Right ventricle myocardium superior (tissue), 1 donor: ENCODE results near the gene FAM171A1. TPM values are rescaled to one million over a fixed set of nuclear protein-coding genes. Genes with fewer than 3 reads are reported as not detected.
A peak's percentile ranks its signal among the peaks of the same experiment; 100 is the strongest.
"Not testable (repeated sequence)": the region's sequence is repeated elsewhere in the genome, so short reads cannot be mapped to it uniquely, and the experiment has no call there.

Experiments
- ATAC-seq: fragments of 200-7000 bp; cut with Tn5 transposase; one replicate; pipeline ENCODE4 v1.9.1; 2020; ENCODE audit warnings: mild to moderate bottlenecking; ENCODE audit not compliant: poor library complexity
- DNase-seq: peaks from one replicate; pipeline ENCODE4 v3.0.0-alpha.2; 2020
- intact Hi-C: fragments of 100-400 bp; cut with DNase I; formaldehyde crosslinking; loops from one replicate; pipeline ENCODE4 v1.11.2; 2022
- total RNA-seq: library from RNA; stranded (reverse); fragmentation: NEBNext Ultra II Directional; extraction: Animal tissue kit (Norgen Biotek cat#: 25700); gene quantifications from one replicate; pipeline ENCODE4 v1.2.1, GENCODE V29; 2021
- donor health status: DM: no; HTN: yes; CAD: no; lungs with severe emphysema.

FAM171A1 gene
- total RNA-seq, 1 donor from 2014 or later: 10.3 TPM

DNA sequence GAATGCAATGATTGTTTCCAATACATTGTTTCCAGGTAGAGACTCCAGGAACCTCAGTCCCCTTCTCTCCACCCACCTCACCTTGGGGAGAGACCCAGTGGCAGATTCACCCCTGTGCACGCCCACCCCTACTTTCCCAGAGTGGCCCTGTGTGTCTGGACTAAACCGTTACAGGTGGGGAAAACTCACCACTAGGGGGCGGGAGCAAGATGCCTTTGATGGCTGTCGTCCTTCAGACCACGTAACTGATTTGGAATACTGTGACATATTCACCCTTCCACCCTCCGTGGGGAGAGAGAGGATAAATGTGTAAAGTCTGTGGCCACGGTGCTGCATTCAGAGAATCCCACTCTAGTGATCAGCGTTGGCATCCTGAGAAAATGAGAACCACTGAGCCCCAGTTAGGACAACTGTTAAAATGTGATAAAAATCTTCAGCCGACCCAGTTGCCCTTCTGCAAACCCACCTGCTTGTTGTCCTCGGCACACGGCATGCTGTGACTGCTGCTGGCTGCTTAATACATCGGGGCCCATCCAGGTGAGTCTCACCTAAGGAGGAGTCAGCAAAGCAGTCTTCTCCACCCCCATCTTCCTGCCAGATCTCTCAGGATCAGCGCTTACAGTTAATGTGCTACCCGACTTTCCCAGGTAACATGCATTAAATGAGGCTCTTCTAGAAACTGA lies 161.1 kb downstream of the FAM171A1 start:
- intact Hi-C loops: loop anchor here (5.0 kb wide), 1 partner anchor 162 kb away; the partner anchor contains the start of gene FAM171A1
- peak; percentile 79 for DNase-seq
- peak; percentile 95 for ATAC-seq

DNA sequence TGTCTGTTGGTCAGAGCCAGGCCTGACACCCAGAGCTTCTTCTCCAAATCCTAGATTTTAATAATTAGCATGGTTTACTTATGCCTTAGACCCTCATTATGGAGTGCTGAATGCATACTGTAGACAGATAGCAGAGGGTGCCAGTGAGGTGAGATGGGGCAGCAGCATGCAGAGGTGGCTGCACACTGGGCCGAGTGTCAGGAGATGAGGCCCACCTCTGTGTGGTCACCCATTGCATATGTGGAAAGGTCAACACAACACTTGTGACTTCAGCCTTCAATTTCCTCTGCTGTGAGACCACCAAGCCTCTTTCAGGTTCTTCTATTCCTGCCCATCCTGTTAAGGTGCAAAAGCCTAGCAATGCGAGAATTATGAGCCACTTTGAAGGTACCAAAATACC lies 162.9 kb downstream of the FAM171A1 start:
- no peak for DNase-seq
- no peak for ATAC-seq
- intact Hi-C loops: no loop called here

DNA sequence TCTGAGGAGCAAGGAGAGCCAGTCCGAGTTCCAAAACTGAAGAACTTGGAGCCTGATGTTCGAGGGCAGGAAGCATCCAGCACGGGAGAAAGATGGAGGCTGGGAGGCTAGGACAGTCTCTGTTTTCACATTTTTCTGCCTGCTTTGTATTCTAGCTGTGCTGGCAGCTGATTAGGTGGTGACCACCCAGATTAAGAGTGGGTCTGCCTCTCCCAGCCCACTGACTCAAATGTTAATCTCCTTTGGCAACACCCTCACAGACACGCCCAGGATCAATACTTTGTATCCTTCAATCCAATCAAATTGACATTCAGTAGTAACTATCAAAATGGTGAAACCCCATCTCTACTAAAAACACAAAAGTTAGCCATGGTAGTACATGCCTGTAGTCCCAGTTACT lies 163.7 kb downstream of the FAM171A1 start:
- ATAC-seq, intact Hi-C loops, DNase-seq: not testable (repeated sequence)

DNA sequence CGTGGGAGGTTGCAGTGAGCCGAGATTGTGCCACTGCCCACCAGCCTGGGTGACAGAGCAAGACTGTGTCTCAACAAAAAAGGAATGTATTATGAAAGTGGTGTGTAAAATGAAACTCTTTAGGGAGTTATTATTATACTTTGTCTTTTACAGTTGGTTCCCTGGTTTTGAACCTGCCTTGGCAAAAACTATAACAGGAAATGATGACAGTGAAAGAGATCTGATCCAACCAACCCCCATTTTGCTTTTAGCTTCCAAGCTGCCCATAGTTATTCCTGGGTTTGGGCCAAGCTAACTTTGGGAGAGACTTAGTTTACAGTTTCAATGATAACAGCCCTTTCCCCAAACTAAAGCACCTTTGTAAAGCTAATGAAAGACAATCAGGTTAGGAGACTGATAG lies 168.4 kb downstream of the FAM171A1 start:
- intact Hi-C loops: no loop called here
- no peak for DNase-seq
- ATAC-seq: no peak

DNA sequence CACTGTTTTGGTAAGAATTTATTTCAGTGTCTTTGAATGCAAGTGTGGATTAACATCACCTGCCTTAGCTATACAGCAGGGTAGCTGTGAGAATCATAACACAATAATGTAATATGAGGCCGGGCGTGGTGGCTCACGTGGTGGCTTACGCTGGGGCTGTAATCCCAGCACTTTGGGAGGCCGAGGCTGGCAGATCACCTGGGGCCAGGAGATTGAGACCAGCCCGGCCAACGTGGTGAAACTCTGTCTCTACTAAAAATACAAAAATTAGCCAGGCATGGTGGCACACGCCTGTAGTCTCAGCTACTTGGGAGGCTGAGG lies 168.8 kb downstream of the FAM171A1 start:
- ATAC-seq, intact Hi-C loops, DNase-seq: not testable (repeated sequence)

DNA sequence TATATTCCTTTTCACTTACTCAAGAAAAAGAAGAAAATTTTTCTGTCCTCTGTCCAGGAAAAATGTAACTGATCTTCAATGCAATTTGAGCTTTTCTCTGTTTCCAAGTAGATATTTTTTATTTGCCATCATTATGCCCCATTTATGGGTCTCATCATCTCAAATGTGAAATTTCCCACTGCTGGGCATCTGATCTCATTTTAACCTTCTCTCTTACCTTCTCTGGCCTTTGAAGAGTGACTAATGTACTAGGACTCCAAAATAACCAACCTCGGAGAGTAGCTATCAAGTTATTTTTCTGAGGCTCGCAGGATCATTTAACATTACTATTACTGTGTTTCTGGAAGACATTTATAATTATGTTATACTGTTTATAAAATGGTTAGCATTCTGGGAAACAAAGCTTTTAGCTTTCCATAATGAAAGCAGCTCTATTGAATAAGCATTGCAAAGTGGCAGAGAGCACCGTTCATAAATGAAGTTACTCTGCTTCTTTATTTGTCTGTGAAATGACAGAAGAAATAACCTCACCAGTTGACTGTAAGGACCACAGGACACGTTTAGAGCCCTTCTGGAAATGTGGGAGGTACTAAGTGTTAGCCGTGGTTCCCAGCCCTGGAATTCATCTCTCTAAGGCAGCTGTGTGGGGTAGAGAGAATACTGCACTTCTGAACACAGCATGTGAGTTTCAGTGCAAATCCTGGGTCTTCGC lies 169.3 kb downstream of the FAM171A1 start:
- ATAC-seq: no peak
- no peak for DNase-seq
- intact Hi-C loops: no loop called here

DNA sequence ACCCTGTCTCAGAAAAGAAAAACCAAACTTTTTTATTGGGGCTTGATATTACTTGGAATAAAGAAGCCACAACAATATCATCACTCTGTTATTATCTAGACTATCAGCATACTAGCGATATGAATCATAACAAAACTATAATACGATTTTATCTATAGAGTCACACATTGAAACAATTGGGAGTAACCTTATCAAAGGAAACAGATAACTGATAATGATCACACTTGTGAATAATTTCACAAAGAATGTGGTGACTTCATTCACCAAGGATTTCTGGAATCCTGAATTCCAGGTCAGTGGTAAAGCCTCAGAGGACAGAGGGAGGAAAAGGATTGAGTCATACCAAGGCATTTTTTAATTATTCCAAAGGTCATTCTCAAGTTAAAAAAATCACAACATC lies 170.5 kb downstream of the FAM171A1 start:
- ATAC-seq (peak; percentile 48), DNase-seq (no peak)
- intact Hi-C loops: no loop called here

DNA sequence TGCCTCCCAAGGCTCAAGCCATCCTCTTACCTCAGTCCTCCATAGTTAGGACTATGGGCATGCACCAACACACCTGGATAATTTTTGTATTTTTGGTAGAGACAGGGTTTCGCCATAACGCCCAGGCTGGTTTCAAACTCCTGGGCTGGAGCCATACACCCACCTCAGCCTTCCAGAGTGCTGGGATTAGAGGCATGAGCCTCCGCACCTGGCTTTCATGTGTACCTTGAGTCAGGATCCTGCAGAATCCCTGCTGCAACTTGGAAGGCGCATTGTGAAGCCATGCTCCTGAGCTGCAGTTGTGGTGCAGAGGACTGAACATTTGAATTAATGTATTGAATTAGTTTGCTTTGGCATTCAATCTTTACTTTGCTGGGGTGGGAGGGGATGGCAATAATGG lies 173.2 kb downstream of the FAM171A1 start:
- ATAC-seq (no peak), DNase-seq (no peak)
- intact Hi-C loops: no loop called here

DNA sequence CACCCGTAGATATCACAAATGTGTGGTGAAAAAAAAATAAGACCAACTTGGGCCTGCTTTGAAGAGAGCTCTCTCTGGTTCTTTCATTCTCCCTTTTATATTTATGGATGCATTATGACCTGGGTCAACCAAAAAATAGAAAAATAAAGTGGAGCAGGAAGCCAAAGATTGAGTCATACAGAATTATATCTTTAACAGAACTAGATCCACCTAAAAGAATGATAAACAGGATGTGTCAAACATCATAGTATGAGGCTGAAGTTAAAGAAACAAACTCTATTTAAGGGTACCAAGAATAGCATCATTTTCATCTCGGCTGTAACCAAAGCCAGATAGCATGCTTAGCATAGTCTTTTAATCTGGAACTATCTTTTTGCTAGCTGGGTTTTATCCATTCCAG lies 173.8 kb downstream of the FAM171A1 start:
- ATAC-seq (no peak), DNase-seq (no peak)
- intact Hi-C loops: no loop called here

DNA sequence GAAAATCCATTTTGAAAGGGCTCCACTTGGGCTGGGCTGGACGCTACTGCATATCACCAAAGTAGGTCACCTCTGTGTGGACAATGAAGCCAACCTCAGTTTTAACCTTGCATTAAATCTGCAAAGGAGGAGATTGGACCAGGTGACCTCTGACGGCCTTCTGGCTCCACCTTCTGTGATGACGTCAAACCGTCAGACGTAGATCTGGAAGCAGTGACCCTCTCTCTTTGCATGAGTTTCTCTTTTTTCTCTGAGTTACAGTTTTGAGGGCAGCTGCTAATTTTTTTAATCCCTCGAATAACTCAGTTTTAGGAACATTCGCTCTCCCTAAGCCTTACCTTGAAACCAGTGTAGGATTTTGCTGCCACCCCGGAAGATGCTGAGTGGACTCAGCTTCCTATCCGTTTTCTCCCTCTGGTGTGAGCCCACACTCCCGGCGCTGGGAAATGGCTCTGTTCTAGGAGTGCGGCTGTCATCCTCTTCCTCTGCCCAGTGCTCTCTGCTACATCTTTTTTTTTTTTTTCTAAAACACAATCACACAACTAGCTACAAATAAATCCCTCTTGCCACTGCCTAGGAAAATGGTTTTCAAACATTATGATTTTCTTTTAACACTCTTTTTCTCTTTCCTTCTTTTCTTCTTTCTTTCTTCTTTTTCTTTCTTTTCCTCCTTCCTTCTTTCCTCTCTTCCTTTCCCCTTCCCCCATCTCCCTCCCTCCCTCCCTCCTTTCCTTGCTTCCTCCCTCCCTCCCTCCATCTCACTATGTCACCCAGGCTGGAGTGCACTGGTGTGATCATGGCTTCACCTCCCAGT lies 174.9 kb downstream of the FAM171A1 start:
- ATAC-seq (peak; percentile 53), DNase-seq (peak; percentile 56)
- intact Hi-C loops: no loop called here

DNA sequence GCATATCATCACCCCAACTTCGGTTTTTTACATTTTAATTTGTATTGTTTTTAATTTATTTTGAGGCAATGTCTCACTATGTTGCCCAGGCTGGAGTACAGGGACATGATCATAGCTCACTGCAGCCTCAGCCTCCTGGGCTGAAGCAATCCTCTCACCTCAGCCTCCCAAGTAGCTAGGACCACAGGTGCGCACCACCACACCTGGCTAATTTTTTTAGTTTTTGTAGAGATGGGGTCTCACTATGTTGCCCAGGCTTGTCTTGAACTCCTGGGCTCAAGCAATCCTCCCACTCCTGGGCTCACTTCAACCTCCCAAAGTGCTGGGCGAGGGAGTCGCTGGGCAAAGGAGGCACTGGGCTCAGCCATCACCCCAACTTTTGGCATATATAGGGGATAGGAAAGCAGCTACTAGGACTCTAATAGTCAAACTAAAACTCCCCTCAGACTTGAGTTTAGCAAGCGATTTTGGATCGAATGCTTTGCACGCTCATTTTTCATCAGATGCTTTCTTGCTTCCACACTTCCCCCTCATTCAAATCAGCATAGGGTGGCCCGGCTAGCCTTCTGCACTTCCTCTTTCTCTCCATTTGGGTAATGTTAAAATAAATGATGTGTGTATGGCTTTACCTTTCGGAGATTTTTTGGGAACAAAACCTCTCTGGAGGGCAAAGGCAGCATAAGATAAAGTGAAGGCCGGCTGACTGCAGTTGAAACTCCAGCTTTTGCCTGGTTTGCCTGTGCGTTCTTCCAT lies 181.8 kb downstream of the FAM171A1 start:
- ATAC-seq (no peak), DNase-seq (no peak)
- intact Hi-C loops: no loop called here

DNA sequence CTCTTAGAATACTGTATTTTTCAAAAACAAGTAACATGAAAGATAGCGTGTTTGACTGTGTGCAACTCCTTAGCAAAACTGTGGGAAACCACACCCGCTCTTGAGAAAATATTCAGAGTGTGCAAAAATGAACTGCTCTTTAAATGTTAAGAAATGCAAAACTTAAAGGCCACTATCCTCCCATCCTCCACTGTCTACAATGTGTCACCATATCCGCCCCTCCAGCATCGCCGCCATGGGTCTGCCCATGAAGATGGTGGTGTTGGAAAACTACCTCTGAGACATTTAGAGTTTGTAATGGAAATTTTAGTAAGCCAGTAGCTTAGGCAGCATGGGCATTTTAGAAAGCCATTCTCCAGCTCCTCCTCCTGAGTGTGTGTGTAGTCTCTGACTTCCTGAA lies 182.5 kb downstream of the FAM171A1 start:
- ATAC-seq: no peak
- DNase-seq: no peak
- intact Hi-C loops: no loop called here

DNA sequence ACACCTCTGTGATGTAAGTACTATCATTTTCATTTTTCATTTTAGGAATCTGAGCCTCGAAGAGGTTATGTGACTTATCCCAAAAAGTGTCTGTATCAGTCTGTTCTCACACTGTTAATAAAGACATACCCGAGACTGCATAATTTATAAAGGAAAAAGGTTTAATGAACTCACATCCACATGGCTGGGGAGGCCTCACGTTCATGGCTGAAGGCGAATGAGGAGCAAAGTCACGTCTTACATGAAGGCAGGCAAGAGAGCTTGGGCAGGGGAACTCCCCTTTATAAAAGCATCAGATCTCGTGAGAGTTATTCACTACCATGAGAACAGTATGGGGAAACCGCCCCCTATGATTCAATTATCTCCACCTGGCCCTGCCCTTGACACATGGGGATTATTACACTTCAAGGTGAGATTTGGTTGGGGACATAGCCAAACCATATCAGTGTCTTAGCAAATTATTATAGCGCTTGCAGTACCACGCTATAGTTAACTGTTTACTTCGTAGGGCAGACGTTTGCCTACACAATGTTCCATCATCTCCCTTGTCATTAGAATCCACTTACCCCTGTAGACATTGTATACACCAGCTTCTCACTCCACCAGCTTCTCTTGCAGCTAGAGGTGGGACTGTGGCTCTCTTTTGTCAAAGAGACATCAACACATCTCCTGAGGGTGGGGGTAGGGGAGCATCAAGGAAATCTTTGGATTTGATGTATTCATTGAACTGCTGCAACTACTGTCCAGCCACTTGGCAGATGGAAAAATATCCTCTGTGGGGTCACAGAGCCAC lies 187.2 kb downstream of the FAM171A1 start:
- intact Hi-C loops: no loop called here
- ATAC-seq: no peak
- DNase-seq: no peak

DNA sequence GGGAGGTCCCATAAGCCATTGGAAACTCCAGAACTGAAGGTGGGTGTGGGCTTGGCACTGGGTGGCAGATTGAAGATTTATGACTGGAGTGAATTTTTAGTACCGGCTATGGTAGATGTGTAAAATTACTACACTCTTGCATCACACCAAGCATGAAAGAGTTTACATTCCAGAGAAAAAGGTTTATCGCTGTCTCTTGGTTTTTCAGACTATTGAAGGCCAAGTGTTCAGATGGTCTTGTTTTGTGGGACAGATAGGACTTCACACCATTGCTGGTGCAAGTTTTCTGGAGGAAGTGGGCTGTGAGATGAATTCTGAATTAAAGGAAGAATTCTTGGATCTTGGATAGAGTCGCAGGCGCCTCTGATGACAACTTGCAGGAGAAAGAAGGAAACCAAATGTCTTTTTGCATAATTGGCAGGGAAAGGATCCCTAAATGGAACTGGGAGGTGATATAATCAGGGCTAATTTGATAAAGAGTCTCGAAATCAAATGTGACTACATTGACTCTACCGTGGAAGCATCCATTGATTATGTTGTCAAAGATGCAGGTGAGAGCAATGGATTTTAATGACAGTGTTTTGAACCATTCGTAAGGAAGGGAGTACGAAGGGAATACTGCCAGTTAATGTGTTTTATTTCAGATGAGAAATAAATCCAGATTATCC lies 188.4 kb downstream of the FAM171A1 start:
- peak; percentile 22 for ATAC-seq
- DNase-seq: no peak
- intact Hi-C loops: no loop called here

DNA sequence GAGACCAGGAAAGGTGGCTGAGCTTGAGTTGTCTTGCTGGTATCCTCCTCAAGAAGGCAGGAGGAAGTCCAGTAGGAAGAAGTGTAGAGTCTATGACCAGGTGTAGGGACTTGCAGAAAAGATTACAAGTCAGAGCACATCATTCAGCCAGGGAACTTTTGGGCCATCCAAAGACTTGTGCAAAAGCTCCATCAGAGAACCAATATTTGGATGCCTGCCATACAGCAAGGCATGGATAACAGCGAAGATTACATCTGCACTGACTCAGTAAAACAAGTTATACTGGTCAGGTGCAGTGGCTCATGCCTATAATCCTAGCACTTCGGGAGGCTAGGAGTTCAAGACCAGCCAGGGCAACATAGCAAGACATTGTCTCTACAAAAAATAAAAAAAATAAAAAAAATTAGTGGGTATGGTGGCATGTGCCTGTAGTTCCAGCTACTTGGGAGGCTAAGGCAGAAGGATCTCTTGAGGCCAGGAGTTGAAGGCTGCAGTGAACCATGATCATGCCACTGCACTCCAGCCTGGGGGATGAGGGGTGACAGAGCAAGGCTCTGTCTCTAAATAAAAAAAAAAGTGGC lies 189.4 kb downstream of the FAM171A1 start:
- no peak for ATAC-seq
- DNase-seq: no peak
- intact Hi-C loops: no loop called here

DNA sequence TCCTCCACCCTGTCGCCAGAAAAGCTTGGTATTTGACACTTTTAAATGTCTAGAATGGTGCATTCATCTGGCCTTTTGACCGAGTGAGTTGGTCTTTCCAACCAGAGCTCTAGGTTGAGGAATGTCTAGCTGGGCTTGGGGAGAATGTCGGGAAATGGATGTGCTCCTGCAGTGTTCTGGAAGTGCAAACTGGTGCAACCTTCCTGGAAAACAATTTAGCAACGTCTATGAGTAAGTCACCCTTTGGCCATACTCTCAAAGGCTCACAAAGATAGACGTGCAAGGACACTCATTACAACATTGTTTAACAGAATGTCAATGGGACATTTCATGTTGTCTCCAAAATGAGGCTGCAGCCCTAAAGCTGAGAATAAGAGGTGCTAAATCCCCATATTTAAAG lies 190.4 kb downstream of the FAM171A1 start:
- DNase-seq (no peak), ATAC-seq (no peak)
- intact Hi-C loops: no loop called here

DNA sequence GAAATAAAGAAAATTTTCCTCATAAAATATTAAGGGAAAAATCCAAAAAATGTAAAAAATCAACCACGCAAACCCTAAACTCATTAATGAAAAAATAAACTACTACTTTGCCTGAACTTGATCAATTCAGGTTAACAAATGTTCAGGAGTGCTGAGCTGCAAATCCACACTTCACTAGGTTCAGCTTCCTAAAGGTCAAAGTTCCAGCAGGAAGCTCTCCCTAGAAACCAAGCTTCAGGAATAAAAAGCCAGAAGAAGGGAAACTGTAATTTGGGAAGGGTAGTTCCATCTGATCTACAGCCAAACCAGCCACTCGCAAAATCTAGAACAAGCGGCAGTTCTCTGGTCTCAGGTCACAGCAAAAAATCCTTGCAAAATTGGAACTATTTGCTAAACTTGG lies 194.8 kb downstream of the FAM171A1 start:
- ATAC-seq (no peak), DNase-seq (no peak)
- intact Hi-C loops: no loop called here

DNA sequence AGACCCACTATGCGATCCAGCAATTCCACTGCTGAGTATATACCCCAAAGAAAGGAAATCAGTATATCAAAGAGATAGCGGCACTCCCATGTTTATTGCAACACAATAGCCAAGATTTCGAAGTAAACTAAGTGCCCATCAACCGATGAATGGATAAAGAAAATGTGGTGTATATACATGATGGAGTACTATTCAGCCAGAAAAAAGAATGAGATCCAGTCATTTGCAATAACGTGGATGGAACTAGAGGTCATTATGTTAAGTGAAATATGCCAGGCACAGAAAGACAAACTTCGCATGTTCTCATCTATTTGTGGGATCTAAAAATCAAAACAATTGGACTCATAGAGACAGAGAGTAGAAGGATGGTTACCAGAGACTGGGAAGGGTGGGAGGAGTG lies 195.5 kb downstream of the FAM171A1 start:
- ATAC-seq (no peak), DNase-seq (no peak)
- intact Hi-C loops: no loop called here
